Mucosa of descending colon (tissue), 3 donors: ENCODE measurements around the gene CNOT8. TPM values are rescaled to one million over a fixed set of nuclear protein-coding genes. Genes with fewer than 3 reads are reported as not detected.
"Not testable (repeated sequence)": the region's sequence is repeated elsewhere in the genome, so short reads cannot be mapped to it uniquely, and the experiment has no call there.

ENCODE experiments used
- ATAC-seq: fragments of 200-7000 bp; cut with Tn5 transposase; one replicate; pipeline ENCODE4 v1.9.1; 2020; ENCODE audit warnings: mild to moderate bottlenecking, moderate library complexity
- DNase-seq, 3 donors: peaks; one replicate each; pipeline ENCODE4 v3.0.0-alpha.2; 2020
- H3K36me3 ChIP-seq: fragments of 200-600 bp; one replicate; pipeline ENCODE4 v1.8.0; 2021; ENCODE audit warnings: low read depth, mild to moderate bottlenecking
- H3K4me1 ChIP-seq: fragments of 200-600 bp; one replicate; pipeline ENCODE4 v1.8.0; 2021; ENCODE audit warnings: low read depth, mild to moderate bottlenecking
- H3K4me3 ChIP-seq: fragments of 200-600 bp; one replicate; pipeline ENCODE4 v1.8.0; 2021; ENCODE audit warnings: mild to moderate bottlenecking
- H3K9me3 ChIP-seq: fragments of 200-600 bp; one replicate; pipeline ENCODE4 v1.8.0; 2021; ENCODE audit warnings: mild to moderate bottlenecking
- intact Hi-C, 2 donors: fragments of 100-400 bp; cut with DNase I in 1 of 2; cut with micrococcal nuclease in 1 of 2; formaldehyde crosslinking; loops; one replicate each; pipeline versions ENCODE4 v1.11.0 to v1.11.1; 2022; cut with DNase I, micrococcal nuclease
- total RNA-seq, 3 donors: library from RNA; stranded (reverse); fragmentation: NEBNext Ultra II Directional in 2 of 3; extraction: Animal tissue kit (Norgen Biotek cat#: 25700) in 2 of 3; gene quantifications; one replicate each; pipeline versions ENCODE4 v1.2.1 to v1.2.4, GENCODE V29; 2021 to 2023
- TF ChIP-seq, protein P1 (sequence below): fragments of 200-600 bp; IDR thresholded peaks from one replicate; pipeline ENCODE4 v1.8.0; 2022; ENCODE audit warnings: antibody characterized with exemption, mild to moderate bottlenecking
- donor health status: DM: no; HTN: no; CAD: no; lungs with moderate emphysema.
- donor health status: DM: no; HTN: no; CAD: no.
- donor health status: DM: no; HTN: yes; CAD: no.

Gene CNOT8
- total RNA-seq, 3 donors from 2014 or later, result 55.4 to 60.3 (median 58.9) TPM

DNA sequence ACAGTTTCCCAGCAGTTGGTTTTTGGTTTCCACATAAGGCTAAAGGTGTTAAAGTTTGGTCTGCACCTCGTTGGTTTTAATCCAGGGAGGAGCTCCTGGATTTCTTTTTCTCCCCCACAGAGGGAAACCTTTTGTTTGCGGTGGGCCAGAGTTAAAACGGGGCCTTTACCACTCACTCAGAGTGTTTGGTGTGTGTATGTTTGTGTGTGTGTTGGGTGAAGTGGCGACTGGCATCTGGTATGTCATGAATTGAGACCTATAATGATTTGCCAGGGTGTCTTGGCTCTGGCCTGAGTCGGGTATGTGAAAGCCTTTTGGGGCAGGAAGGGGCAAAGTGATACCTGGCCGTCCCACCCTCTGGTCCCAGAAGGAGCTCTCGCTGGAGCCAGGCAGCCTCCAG lies 38.9 kb upstream of the CNOT8 start:
- H3K4me3 ChIP-seq, result no peak overlapping the region
- intact Hi-C loops, result no loop called here
- DNase-seq, result no peak
- H3K36me3 ChIP-seq, result no peaks in the 10 kb centered on the region
- no peaks in the 10 kb centered on the region for H3K9me3 ChIP-seq
- no peak for ATAC-seq
- no peaks in the 10 kb centered on the region for H3K4me1 ChIP-seq
- TF ChIP-seq, protein P1, sequence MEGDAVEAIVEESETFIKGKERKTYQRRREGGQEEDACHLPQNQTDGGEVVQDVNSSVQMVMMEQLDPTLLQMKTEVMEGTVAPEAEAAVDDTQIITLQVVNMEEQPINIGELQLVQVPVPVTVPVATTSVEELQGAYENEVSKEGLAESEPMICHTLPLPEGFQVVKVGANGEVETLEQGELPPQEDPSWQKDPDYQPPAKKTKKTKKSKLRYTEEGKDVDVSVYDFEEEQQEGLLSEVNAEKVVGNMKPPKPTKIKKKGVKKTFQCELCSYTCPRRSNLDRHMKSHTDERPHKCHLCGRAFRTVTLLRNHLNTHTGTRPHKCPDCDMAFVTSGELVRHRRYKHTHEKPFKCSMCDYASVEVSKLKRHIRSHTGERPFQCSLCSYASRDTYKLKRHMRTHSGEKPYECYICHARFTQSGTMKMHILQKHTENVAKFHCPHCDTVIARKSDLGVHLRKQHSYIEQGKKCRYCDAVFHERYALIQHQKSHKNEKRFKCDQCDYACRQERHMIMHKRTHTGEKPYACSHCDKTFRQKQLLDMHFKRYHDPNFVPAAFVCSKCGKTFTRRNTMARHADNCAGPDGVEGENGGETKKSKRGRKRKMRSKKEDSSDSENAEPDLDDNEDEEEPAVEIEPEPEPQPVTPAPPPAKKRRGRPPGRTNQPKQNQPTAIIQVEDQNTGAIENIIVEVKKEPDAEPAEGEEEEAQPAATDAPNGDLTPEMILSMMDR, result no peak

DNA sequence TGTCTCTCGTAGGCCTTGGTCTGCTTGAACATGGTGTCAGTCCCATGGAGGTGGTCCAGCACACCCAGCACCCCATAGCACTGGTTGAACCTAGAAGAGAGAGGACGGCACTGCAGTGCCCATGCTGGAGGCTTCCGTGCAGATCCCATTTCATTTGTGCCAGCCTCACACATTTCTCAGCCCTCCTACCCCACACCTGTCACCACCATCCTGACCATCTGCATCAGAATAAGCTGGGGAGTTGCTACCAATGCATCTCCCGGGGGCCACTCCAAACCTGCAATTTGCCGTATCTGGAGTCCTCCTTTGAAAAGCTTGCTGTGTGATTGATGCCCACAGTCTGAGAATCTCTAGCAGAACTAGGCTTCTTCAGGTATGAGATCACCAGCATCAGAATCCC lies 38.0 kb upstream of the CNOT8 start:
- H3K4me3 ChIP-seq, result no peak overlapping the region
- TF ChIP-seq, protein P1, result no peak
- DNase-seq (no peak), ATAC-seq (no peak)
- H3K9me3 ChIP-seq, result no peaks in the 10 kb centered on the region
- intact Hi-C loops, result no loop called here
- no peaks in the 10 kb centered on the region for H3K36me3 ChIP-seq
- no peaks in the 10 kb centered on the region for H3K4me1 ChIP-seq

DNA sequence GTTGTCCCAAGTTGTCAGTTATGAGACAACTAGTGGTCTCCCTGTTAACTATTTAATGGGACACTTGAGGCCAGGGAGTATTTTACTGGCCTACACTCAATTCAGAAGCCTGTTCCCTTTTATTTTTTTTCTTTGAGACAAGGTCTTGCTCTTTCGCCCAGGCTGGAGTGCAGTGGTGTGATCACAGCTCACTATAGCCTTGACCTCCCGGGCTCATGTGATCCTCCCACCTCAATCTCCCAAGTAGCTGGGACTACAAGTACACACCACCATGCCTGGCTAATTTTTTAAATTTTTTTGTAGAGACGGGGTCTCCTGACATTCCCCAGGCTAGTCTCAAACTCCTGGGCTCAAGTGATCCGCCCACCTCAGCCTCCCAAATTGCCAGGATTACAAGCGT lies 35.5 kb upstream of the CNOT8 start:
- not testable (repeated sequence) for DNase-seq

DNA sequence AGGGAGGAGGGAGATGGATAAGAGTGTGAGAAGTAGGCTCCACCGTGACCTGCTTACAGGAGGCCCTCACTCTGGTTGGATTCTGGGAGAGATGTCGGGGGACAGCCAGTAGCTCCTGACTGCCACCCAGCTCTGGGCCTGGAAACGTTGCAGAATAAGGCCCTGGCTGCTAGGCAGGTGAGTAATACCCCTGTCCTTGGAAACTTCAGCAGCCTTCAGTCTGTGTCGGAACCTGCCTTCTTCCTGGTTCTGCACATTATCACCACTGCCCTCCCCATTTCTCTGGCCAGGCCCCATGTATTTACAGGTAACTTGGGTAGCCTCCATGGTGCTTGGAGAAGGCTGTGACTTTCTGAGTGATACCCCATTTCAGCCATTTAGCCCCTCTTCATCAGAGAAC lies 34.8 kb upstream of the CNOT8 start:
- ATAC-seq, result no peak
- Histone ChIP-seq H3K4me1 (peaks cover under 1% of the 10 kb centered on the region), H3K9me3 (no peaks in the 10 kb centered on the region), H3K36me3 (no peaks in the 10 kb centered on the region), H3K4me3 (no peak overlapping the region)
- DNase-seq, result no peak
- intact Hi-C loops, result no loop called here
- TF ChIP-seq, protein P1, result no peak

More for the DNA sequence above, 35.5 kb upstream of the CNOT8 start:
- intact Hi-C loops, H3K9me3 ChIP-seq, H3K4me3 ChIP-seq, H3K4me1 ChIP-seq, ATAC-seq, H3K36me3 ChIP-seq: not testable (repeated sequence)

DNA sequence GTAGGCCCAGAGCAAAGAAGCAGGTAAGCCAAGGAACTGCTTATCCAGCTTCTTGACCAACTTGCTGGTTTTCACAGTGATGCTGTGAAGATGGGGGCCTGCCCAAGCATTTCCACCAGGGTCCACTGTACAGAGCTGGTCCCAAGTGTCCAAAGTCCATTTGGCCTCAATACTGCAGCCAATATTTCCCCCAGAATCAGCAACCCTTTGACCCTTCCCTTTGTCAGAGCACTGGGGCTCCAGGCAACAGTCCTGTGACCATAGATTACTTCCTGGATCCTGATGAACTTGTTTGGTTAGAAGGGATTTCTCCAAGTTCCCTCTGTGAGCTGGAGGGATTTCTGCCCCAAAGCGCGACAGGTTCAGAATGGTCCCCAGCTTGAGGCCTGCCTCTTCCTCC lies 34.4 kb upstream of the CNOT8 start:
- no peaks in the 10 kb centered on the region for H3K36me3 ChIP-seq
- DNase-seq, result no peak
- TF ChIP-seq, protein P1, result no peak
- H3K9me3 ChIP-seq, result no peaks in the 10 kb centered on the region
- no peak overlapping the region for H3K4me3 ChIP-seq
- intact Hi-C loops, result no loop called here
- ATAC-seq, result no peak
- peaks cover 5% of the 10 kb centered on the region for H3K4me1 ChIP-seq

DNA sequence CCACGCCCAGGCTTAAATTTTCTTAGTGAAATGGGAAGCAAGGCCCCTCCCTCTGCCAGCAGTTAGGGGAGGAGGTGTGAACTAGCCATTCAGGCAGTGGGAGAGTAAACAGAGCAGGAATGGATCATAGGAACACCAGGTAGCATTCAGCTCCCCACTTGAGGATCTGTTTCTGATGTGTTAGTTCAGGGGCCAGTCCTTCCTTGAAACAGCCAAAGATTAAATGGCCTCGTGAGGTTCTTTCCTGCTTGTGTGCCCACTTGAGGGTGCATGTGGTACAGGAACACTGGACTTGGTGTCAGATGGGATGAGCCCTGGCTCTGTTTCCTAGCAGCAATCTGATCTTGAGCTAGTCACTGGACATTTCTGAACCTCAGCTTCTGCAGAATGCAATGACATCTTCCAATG lies 29.2 kb upstream of the CNOT8 start:
- Histone ChIP-seq H3K4me1 (peaks cover 17% of the 10 kb centered on the region), H3K9me3 (no peaks in the 10 kb centered on the region), H3K4me3 (no peak overlapping the region), H3K36me3 (no peaks in the 10 kb centered on the region)
- intact Hi-C loops, result no loop called here
- TF ChIP-seq, protein P1, result no peak
- peak; percentile 70 for ATAC-seq
- peak in 2 of 3 donors; percentile 37 to 42 for DNase-seq
